Measurements from ENCODE around the gene RPAP3. TPM values are rescaled to one million over a fixed set of nuclear protein-coding genes. Genes with fewer than 3 reads are reported as not detected.
A peak's percentile ranks its signal among the peaks of the same experiment; 100 is the strongest.

RPAP3 gene
- total RNA-seq, 1 donor from 2014 or later = 27.7 TPM

- H3K4me3 ChIP-seq (ENCODE audit: low read depth, low read length) = no peak overlapping the region
- no peak for TF ChIP-seq CTCF (IDR thresholded peaks at IDR 0.05; ENCODE audit: insufficient read depth, low read length, poor library complexity, severe bottlenecking)
- DNase-seq (ENCODE audit: low read depth) = no peak
- peaks cover 9% of the 10 kb centered on the region for H3K27me3 ChIP-seq (ENCODE audit: control insufficient read depth, insufficient read depth, low read length)
- H3K36me3 ChIP-seq (ENCODE audit: control insufficient read depth, insufficient read depth, low read length) = no peaks in the 10 kb centered on the region
Measured at GRCh38 chr12:47744778-47745436, 39.1 kb upstream of the RPAP3 start.

GRCh38 chr12:47744005-47744651 lies 38.3 kb upstream of the RPAP3 start:
- peak; percentile 78 for TF ChIP-seq CTCF (IDR thresholded peaks at IDR 0.05; ENCODE audit: insufficient read depth, low read length, poor library complexity, severe bottlenecking)
- no peak for DNase-seq (ENCODE audit: low read depth)
- Histone ChIP-seq H3K4me3 (ENCODE audit: low read depth, low read length) (no peak overlapping the region), H3K36me3 (ENCODE audit: control insufficient read depth, insufficient read depth, low read length) (no peaks in the 10 kb centered on the region), H3K27me3 (ENCODE audit: control insufficient read depth, insufficient read depth, low read length) (peaks cover 8% of the 10 kb centered on the region)

GRCh38 chr12:47743311-47743860 lies 37.6 kb upstream of the RPAP3 start:
- TF ChIP-seq CTCF (IDR thresholded peaks at IDR 0.05; ENCODE audit: insufficient read depth, low read length, poor library complexity, severe bottlenecking) = no peak
- no peaks in the 10 kb centered on the region for H3K36me3 ChIP-seq (ENCODE audit: control insufficient read depth, insufficient read depth, low read length)
- peaks cover 8% of the 10 kb centered on the region for H3K27me3 ChIP-seq (ENCODE audit: control insufficient read depth, insufficient read depth, low read length)
- no peak overlapping the region for H3K4me3 ChIP-seq (ENCODE audit: low read depth, low read length)
- no peak for DNase-seq (ENCODE audit: low read depth)

- no peak overlapping the region for H3K4me3 ChIP-seq (ENCODE audit: low read depth, low read length)
- peak; percentile 90 for TF ChIP-seq CTCF (IDR thresholded peaks at IDR 0.05; ENCODE audit: insufficient read depth, low read length, poor library complexity, severe bottlenecking)
- H3K36me3 ChIP-seq (ENCODE audit: control insufficient read depth, insufficient read depth, low read length) = no peaks in the 10 kb centered on the region
- H3K27me3 ChIP-seq (ENCODE audit: control insufficient read depth, insufficient read depth, low read length) = peaks cover 8% of the 10 kb centered on the region
- DNase-seq (ENCODE audit: low read depth) = no peak
Measured at GRCh38 chr12:47742253-47742825, 36.5 kb upstream of the RPAP3 start.

GRCh38 chr12:47741340-47741703 lies 35.5 kb upstream of the RPAP3 start:
- no peak for TF ChIP-seq CTCF (IDR thresholded peaks at IDR 0.05; ENCODE audit: insufficient read depth, low read length, poor library complexity, severe bottlenecking)
- Histone ChIP-seq H3K27me3 (ENCODE audit: control insufficient read depth, insufficient read depth, low read length) (peaks cover 8% of the 10 kb centered on the region), H3K4me3 (ENCODE audit: low read depth, low read length) (no peak overlapping the region), H3K36me3 (ENCODE audit: control insufficient read depth, insufficient read depth, low read length) (no peaks in the 10 kb centered on the region)
- peak; percentile 39 for DNase-seq (ENCODE audit: low read depth)

Measured in kidney epithelial cell (primary cell).